HG02870 (cell line): Measurements from ENCODE around the gene SRPRB.

ENCODE experiments used
- ATAC-seq: cut with Tn5 transposase; IDR thresholded peaks from one replicate; pipeline ENCODE4 v1.9.1; 2021; ENCODE audit warnings: mild to moderate bottlenecking, moderate library complexity; ENCODE audit not compliant: unreplicated experiment

The SRPRB gene

DNA sequence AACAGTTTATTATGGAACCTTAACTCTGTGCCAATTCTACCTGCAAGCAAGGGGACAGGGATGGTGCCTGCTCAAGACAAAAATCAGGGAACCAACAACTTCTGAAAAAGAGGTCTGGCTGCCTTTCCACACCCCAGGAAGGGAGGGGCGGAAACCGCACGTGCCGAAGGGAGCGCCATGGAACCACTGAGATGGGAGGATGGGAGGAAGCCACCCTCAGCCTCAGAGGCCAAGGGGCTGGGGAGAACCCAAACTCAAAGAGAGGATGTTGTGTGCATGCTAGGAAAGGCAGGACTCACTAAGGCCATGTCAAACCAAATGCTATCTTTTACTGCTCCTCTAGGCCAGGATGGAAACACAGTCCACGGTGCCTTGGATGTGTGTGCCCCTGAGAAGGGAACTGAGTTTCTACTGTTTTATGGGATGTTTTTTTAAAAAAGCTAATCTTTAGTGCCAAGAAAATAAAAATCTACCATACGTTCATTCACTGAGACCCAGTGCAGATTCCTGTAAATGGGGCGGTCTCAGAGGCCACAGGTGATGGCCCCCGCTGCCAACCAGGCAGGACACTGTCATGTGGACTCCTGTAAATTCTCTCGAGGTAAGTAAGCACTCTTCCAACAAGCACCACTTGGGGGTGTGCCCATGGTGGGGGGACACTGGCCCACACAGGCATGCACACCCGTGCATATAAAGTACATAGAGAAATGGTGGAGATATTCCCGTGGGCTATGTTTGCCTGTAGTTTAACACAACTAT is 20.5 kb downstream of the SRPRB start:
- ATAC-seq: no peak

DNA sequence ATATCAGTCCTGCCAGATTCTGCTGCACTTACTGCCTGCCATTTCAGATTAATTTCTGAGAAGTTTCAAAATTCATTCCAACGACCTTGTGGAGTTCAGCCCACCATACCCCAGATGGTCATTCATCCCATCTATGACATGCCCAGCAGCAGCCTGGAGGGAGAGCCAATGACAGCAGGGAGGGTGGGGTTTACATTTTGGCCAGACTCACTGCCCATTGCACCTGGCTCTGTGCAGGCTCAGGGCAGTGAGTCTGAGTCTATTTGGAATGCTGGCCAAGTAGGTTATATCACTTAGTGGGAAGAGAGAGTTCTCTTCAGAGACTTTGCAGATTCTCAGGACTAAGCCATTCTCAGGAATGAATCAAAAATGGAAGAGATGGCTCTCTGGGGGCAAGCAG is 21.5 kb downstream of the SRPRB start:
- ATAC-seq: no peak

DNA sequence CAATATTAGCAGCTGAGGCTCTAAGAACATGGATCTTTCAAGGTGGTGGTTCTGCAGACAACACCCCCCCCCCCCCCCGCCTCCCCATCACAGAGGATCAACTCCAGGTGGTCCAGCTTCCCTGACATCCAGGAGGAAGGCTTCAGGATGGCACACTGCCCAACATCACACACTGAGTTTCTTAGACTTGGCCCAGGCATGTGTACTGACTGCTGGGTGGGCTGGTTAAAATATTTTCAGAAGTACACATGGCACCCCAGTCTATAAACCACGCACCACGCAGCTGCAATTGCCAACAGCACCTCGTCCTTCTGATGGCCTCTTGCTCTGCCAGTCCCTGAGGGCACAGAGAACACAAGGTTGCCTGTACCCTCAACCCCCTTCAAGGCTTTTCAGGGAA is 22.1 kb downstream of the SRPRB start:
- no peak for ATAC-seq

DNA sequence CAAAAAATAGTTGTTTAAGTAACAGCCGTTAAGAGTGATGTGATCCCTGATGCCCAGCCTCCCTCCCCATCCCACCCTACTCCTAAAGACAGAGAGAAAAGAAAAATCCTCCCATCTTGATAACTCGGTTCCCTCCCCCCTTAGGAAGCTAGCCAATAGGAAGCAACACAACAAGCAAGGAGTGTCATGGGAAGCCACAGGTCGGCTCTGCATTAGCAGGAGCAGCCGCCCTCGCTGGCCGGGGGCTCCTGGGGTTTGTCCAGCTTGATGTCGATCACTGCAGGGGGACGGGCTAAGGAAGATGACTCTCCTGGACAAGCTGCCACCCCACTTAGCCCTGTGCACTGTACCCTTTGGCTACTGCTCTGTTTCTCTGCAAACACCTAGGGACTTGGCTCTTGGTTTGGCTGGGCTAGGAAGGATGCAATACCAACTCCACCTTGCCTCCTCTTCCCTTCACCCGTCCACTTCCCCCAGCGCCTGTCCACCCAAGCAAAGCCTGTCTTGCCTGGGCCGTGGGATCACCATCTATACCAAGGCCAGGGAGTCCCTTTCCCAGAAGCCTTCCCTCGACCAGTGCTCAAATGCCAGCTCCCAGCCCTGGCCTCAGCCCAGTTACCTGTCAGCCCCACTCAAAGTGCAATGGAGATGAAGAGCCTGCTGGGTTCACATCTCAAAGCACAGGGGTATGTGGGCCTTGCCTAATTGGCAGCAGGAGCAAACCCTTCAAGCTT is 23.1 kb downstream of the SRPRB start:
- no peak for ATAC-seq

DNA sequence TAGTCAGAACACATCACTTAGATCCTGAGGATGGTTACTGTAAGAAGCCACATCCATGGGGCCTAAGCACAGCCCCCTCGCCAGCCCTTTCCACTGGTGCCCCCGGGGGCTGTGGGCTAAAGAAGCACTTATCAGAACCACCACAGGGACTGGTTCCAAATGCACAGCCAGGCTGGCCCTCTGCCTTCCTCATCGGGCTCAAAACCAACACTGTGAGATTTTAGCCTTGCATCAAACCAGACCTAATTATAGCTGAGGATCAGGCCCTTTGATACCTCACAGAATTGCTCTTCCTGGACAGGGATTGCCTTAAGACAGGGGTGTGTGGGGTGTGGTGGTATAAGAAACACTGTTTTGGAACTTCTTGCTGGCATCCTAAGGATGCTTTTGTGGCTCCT is 23.7 kb downstream of the SRPRB start:
- no peak for ATAC-seq

DNA sequence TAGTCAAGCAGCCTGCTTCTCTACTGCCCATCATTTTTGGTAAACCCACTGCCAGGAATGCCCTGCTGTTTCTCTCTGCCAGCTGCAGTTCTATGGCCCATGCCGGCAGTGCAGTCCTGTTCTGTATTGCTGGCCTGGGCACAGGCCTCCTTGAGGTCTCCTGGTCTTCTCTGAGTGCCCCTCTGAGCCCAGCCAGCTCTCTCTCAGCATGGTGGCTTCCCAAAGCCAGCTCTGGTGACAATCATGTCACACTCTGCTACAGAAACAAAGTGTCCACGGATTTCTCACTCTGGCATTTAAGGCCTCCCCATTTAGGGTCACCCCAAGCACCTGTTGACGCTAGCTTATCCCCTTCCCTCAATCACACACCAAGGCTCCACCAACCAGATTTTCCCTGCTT is 24.5 kb downstream of the SRPRB start:
- no peak for ATAC-seq

DNA sequence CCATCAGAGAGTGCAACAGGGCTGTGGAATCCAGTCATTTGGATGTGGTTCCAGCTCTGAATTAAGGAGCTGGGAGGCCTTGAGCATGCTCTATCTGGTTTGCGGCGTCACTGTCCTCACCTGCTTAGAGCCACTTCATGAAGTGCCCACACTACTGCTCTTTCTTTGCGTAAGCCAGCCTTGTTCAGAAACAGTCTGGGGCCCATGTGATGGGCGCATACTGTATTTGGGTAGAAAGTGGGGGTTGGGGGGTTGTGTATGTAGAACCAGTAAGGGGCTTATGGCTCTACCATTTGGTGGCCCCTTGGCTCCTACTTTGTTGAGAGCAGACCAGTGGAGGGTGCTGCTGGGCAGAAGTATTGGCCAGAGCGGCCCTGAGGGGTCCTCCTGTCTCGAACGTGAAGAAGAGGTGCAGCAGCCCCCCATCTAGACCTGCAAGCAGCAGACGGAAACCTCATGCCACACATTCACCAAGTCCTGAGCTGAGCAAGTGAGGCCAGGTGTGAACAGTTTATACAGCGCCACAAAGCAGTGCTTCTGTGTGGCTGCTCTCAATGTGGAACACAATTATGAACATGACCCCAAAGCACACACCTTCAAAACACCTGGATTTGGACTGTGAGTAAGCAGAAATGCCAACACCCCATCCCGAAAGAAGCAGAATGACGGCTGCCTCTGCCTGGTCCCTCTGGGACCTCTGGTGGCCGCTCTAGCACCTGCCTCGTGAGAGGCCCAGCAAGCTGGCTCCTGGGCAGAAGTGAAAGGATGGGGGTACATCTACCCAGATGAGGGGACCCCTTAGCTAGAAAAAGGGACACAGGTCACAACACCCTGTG is 26.6 kb downstream of the SRPRB start:
- ATAC-seq: no peak

DNA sequence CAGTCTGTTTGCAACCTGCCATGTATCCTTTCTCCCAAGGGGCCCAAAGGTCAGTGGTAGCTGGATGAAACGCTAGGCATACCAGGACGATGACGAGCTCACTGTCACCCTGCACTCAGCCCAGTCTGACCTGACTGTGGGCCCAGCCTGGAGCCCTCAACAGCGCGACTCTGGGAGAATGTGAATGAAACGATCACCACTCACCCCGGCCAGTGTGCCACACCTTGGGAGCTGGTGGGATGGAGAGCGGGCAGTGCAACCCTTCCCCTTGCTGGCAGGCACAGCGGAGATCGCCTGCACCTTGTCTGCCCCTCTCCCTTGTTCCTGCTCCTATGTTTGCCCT is 27.2 kb downstream of the SRPRB start:
- no peak for ATAC-seq

DNA sequence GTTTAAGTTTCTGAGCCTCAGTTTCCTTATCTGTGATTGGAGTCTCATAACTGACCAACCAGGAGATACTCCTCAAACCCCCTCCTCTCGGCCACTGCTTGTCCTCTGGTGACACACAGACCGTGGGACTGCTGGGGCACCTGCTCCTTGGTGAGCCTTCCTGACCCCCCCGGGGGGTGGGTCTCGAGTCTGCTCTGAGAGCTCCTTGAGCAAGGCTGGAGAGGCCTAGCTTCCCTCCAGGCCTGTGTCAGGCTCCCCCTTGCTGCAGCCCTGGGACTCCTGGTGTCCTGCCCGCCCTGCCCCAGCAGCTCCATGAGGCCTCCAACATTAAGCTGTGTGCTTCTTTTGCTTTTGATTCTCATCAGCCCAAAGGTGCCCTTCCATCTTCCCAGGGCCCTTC is 27.7 kb downstream of the SRPRB start:
- no peak for ATAC-seq

DNA sequence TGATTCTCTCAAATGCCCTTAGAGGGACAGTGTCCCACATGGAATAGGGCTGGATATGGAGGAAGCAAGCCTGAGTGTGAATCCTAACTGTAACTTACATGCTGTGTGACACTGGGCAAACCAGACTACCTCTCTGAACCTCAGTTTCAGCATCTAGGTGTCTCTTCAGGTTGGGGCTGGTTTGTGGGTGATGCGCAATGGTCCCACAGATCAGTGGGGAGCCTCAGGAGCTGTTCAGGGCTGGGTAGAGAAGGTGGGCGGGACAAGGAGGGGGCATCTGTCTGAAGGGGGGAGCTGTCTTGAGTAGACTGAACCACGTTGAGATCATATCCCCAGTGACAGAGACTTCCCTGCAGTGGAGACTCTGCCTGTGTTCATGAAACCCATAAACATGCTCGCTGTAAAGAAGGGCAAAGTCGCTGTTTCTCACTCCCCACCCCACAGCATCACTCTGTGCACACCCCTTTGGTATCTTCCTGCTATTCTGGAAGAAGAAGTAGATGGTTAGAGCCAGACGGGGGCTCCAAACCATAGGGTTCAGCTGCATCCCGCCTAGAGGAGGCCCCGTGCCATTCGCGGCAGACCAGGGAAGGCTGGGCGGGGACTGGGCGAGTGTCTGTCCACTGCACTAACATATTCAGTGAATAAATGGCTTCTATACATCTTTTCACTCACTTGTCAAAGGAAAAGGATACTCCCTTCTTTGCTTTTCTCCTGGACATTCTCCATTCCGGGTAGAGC is 28.4 kb downstream of the SRPRB start:
- no peak for ATAC-seq

DNA sequence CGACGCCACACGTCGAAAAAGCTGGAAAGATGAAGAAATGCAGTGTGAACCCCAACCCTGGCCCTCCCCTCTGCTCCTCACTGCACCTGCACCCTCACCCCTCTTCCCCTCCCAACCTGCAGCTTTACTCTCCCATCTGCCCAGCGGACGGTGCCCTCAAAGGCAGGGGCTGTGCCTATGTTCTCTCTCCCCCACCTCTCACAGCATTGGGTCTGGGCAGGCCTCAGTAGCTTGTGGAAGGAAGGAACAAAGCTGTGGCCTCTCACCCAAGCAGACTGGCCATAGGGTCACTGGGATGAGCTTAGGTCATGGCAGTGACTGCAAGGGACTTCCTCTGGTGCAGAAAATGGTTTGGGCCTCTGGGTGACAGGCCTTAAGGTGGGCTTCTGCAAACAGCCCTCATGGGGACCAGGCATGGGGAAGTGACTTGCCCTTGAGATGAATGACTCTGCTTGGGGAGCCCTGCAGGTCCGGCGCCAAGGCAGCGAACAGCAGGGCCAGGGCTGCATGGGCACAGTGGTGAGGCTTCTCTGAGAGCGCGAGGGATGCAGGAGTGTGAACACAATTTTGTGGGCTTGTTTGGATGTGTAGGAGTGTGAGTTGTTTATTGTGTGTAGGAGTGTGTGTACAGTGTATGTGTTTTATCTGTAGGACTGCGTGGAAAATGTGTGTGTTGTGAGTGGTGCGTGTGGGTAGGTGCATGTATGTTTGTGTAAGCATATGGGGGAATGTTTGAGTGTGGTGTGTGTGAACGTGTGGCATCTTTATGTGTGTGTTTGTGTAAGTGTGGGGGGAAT is 29.2 kb downstream of the SRPRB start:
- no peak for ATAC-seq

DNA sequence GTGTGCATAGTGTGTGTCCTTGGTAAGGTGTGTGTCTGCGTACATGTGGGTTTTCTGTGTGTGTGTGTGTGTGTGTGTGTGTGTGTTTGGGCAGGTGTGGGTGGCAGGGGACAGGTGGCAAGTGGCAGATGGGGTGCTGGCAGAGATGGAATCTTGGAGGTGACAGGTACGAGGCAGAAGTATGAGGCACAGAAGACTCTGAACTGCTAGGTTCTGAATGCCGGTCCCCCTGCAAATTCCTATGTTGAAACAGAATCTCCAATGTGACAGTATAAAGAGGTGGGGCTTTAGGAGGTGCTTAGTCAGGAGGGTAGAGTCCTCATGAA is 29.8 kb downstream of the SRPRB start:
- ATAC-seq: no peak

DNA sequence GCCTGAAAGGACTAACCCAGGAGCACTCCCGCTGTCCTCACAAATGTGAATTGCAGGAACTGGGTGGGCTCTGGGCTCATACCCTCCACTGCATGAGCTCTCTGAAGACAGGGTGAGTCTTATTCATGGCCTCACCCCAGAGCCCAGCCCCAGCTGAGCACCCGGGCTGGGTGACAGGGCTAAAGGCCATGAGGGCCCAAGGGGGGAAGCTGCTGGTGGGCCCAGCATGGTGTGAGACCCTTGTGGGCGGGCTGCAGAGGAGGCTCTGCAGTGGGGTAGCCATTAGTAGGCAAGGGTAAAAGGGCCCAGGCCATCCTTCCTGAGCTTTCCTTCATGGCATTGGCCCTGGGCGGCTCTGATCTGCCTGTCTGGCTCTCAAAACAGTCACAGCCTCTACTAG is 30.3 kb downstream of the SRPRB start:
- ATAC-seq: no peak

DNA sequence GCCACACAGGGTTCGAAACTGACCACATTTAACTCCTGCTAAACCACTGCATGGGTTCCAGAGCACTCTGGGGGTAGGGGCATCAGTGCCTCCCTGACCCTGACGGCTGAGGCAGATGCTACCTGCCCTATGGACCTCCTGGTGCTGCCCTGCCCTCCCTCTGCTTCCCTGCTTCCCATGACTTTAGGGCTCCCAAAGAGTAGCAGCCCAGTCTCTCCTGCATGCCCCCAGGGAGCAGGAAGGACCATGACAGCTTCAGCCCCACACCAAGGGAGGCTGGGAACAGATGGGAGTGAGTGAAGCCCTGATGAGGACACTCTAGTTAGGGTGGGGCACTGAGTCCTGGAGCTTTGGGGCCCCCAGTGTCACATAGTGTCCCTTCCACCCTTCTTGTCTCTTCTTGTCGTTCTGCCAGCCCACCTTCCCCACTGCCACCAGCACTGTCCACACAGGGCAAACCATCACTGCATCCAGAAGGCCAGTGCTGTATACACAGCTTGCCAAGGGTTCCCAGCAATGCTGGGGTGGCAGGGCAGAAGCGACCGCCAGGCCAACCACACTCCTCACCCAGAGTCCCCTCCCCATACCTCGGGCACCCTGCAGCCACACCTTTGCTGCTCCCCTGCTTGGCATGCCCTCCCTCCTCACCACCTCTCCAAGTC is 31.0 kb downstream of the SRPRB start:
- ATAC-seq: no peak

DNA sequence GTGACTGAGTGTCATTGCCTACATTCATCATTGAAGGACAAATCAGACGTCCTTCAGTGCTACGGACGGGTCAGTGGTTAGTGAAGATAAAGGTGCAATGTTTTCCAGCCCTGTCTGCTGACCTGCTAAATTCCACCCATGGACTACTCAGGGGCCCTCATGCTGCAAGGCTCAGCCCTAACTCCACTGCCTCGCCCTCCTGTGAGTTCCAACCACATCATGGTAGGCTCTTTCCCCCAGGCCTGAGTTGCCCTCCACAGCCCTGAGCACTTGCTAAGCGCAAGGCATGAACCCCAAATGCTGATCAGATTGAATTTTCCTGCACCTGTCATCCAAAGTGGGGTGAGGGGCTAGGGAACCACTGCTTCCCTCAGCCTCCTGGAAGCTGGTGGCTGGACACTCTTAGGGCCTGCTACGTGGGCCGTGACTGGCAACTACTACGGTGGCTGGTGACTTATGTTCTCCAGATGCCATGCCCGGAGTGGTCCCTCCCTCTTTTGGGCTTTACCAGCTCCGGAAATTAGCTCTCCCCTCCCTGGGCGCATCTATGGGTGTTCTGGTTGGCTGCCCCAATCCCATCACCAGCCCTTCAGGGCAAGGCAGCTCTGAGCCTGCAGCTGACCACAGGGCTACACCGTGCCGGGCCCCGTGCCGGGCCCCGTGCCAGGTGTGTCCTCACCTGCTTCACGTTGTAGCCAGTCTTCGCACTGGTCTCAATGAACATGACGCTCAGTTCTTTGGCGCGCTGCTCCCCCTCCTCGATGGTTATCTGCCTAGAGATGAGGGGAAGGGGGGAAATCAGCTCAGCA is 32.1 kb downstream of the SRPRB start:
- ATAC-seq: no peak

DNA sequence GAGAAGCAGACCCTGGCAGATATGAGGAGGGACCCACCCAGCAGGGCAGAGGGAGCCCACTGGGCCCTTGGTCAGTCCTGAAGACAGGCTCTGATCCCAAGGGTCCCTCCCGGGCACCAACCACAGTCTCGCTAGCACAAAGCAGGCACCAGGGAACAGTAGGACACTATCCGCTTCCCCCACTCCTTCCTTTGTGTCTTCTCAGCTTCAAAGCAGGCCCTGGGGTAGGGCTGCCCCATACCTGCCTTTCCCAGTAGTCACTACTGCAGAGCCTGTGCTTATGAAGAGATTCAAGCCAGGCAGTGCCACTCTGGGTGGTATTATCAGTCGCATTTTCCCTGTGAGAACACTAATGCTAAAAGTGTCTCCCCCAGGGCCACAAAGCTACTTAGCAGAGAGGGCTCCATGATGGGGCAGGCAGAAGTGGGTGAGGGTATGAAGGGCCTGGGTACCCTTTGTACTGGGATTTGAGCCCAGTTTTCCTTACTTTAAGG is 32.7 kb downstream of the SRPRB start:
- no peak for ATAC-seq

DNA sequence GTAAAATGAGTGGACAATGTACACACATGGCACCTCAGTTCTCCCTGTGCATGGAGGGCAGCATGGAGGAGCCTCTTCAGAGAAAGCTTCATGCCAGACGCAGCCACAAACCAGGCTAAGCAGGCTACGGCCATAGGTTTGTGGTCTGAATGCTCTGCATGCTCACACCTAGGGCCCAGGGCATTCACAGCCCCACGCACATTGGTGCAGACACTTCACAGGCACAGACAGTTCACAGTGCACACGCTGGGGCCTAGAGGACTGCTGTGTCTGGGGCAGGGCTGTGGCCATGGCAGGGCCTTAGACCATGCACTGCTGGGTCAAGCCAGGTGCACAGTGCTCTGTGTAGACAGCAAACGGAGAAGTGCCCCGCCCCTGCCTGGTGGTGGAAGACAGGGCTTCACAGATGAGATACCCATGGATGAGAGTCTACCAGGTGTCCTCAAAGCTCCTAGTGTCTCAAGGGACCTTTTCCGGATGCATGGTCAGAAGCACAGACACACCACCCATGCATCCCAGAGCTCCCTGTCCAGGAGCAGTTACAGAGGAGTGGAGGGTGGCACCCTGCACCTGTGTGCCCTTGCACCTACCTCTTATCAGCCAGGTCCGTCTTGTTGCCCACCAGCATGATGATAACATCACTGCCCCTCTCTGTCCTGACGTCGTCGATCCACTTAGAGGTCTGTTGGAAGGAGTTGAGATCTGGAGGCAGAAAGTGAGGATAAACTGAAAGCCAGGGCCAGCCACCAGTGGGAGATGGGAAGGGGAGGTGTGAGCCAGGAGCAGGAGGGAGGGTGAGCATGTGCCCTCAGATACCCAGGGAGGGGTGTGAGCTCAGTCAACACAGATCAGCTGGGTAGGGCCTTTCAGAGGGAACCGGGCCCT is 33.5 kb downstream of the SRPRB start:
- ATAC-seq: no peak
